A549 treated with ZK216348 at 1 μM for 4 hours (cell line): Measurements from ENCODE around the gene ZNF577. TPM values are rescaled to one million over a fixed set of nuclear protein-coding genes. Genes with fewer than 3 reads are reported as not detected.

ENCODE experiments used
- total RNA-seq: library from RNA; stranded (reverse); fragments of 200-300 nt; extraction: Qiagen RNA extraction; gene quantifications from 5 replicates; pipeline ENCODE4 v1.2.3, GENCODE V29; 2022; ENCODE audit warnings: low read depth

ZNF577 gene
- 0.06 to 0.13 TPM in 2 of 5 replicates, not detected in the others for total RNA-seq

GRCh38 chr19:51887522-51888498 lies at the start of gene ZNF577:
ZNF577 (minus strand) TSS chr19:51887951; CDS start chr19:51880382, 7,569 bp downstream.

DNA sequence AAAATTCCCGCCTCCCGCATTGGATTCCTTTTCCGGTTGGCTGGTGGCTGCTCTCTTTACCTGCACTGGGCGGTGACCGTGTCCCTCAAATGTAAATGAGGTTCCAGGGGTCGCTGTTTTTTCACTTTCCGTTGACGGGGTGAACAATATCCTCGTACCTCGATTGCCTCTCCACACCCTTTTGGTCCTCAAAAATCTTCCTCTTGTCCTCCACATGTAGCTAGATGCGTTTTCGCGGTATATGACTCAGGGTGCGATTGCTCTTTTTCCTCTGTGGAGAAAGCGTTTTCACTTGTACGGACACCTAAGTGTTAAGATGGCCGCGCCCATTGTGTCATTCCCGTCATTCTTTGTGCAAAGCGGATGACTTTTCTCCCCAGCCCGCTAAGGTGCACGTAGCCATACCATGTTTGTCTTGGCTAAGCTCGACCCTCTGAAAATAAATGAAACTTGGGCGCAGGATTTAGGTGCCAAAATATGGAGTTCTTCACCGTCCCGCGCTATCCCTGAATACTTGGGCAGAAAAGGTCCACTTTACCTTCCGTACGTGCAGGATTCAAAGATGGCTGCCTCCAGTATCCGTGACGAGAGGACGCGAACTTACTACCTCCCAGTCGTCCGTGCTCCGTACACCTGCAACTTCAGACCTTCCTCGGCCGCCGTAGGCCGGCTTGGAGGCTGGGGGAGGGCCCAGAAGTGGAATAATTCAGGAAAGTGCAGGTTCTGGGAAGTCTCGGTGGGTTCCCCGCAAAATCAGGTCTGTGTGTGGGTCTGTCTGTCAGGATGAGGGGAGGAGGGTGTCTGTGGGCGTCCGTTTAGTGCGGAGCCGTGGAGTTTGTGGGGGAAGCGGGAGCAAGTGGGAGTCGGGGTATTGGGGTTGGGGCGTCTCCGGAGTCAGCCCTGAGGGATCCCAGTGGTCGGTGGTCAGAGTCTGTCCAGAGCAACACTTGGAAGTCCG lies 39.3 kb upstream of the ZNF577 start, which contains the start of gene ZNF613:
ZNF613 (plus strand) TSS at position 689 of the 958 bp plus-strand sequence. CDS start 8,749 bp downstream, outside the sequence.

GRCh38 chr19:51904331-51905165 lies 16.8 kb upstream of the ZNF577 start, which contains the start of gene ZNF649:
ZNF649 (minus strand) TSS chr19:51905017; CDS start chr19:51900107, 4,910 bp downstream.

Other genes with a start within 250 kb of the ZNF577 start
- gene SIGLEC14, start 241.1 kb downstream of the ZNF577 start, total RNA-seq = 0.12 TPM in 1 of 5 replicates, not detected in the others
- 7.6 to 19.2 TPM (median 13.6 TPM) in 5 replicates for gene SPACA6, start 194.6 kb downstream of the ZNF577 start, total RNA-seq
- gene HAS1, start 164.0 kb downstream of the ZNF577 start, total RNA-seq = not detected in 5 replicates
- 0.08 to 0.14 TPM (median 0.08 TPM) in 3 of 5 replicates, not detected in the others for gene FPR1, start 136.1 kb downstream of the ZNF577 start, total RNA-seq
- gene FPR2, start 126.8 kb downstream of the ZNF577 start, total RNA-seq = not detected in 5 replicates
- gene FPR3, start 92.8 kb downstream of the ZNF577 start, total RNA-seq = not detected in 5 replicates
- gene ZNF649, start 17.1 kb upstream of the ZNF577 start, total RNA-seq = 0.12 to 0.25 TPM (median 0.19 TPM) in 4 of 5 replicates, not detected in the other
- gene ZNF613, start 39.5 kb upstream of the ZNF577 start, total RNA-seq = 1.00 to 2.1 TPM (median 1.4 TPM) in 5 replicates
- 3.3 to 5.9 TPM (median 4.0 TPM) in 5 replicates for gene ZNF350, start 98.9 kb upstream of the ZNF577 start, total RNA-seq
- 3.3 to 4.6 TPM (median 4.3 TPM) in 5 replicates for gene ZNF615, start 120.3 kb upstream of the ZNF577 start, total RNA-seq
- 2.3 to 4.0 TPM (median 3.1 TPM) in 5 replicates for gene ZNF614, start 140.4 kb upstream of the ZNF577 start, total RNA-seq
- 1.3 to 2.5 TPM (median 1.8 TPM) in 5 replicates for gene ZNF432, start 160.9 kb upstream of the ZNF577 start, total RNA-seq
- 1.7 to 3.1 TPM (median 1.8 TPM) in 5 replicates for gene ZNF841, start 207.8 kb upstream of the ZNF577 start, total RNA-seq